ENCODE data around the gene AMPH. TPM values are rescaled to one million over a fixed set of nuclear protein-coding genes. Genes with fewer than 3 reads are reported as not detected.
"Not testable (repeated sequence)": the region's sequence is repeated elsewhere in the genome, so short reads cannot be mapped to it uniquely, and the experiment has no call there.

The AMPH gene
- polyA plus RNA-seq, 3 donors, result 15.1 to 17.4 (median 16.4) TPM

DNA sequence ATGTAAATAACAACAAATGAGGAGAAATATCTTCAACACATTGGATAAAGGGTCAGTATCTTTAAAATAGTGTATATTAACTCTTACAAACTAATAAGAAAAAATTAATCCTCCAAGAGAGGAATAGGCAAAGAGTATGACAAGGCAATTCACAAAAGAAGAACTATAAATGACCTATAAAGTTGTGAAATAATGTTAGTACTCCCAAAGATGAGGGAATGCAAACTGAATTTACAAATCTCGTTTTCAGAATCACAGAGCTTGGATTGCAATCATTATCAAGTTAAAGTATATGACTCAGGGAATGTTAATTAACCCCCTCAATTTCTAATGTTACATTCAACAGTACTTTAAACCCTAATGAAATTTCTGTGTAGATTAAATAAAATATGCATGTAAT is 270.4 kb downstream of the AMPH start:
- DNase-seq (ENCODE audit: low read depth in 3 of 3, low spot score in 2 of 3), result no peak

DNA sequence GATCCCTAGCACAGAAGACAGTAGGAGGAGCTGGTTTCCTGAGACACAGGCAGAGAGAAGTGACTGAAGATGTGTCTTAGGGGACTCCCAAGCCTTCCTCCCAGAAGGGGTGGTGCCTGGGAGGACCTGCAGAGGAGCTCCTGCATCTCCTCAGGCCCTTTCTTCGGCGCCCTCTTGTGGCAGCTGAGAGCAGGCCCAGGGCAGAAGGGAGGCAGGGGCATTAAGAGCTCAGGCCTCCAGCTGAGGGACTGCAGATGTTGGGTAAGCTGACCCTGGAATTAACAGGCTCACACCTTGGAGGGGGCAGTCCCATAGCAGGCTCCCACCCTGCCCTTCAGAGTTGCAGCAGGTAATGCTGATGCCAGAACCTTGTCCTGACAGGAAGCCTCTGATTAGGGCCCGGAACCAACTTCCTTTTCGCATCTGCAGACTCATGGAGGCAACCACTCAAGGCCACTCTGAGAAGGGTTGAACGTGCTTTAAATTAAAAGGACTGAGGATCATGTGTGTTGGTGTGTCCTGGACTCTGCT is 272.0 kb downstream of the AMPH start:
- not testable (repeated sequence) for DNase-seq (ENCODE audit: low read depth in 3 of 3, low spot score in 2 of 3)

DNA sequence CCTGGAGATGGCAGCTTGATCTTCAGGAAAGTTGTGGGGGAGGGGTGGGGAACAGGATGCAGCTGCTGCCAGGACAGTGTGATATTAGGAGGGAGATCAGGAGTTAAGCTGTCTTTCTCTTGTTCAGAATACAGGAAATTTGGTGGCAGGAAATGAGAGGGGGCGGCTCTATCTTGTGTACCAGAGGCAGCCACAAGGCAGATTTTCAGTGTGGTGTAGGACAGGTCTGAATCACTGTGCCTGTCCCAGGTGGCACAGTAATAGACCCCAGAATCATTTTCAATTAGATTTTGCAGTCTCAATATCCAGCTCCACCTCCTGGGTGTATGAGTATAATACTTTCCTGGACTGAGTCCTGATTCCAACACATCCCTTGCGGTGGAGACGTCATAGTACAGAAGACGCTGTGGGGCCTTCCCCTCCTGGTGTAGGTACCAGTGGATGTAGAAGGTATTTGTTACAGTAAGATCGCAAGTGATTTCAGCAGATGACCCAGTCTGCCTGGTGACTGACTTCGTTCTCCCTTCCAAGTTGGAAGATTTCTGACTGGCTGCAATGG is 272.8 kb downstream of the AMPH start:
- DNase-seq (ENCODE audit: low read depth in 3 of 3, low spot score in 2 of 3), result not testable (repeated sequence)

DNA sequence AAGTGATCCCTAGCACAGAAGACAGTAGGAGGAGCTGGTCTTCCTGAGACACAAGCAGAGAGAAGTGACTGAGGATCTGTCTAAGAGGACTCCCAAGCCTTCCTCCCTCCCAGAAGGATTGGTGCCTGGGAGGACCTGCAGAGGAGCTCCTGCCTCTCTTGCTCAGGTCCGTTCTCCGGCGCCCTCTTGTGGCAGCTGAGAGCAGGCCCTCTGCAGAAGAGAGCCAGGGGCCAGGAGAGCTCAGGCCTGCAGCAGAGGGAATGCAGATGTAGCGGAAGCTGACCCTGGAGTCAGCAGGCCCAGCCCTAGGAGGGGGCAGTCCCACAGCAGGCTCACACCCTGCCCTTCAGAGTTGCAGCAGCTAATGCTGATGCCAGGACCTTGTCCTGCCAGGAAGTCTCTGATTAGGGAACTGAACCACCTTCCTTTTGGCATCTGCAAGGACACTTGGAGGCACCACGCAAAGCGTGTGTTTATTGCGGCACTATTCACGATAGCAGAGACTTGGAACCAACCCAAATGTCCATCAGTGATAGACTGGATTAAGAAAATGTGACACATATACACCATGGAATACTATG is 276.8 kb downstream of the AMPH start:
- DNase-seq (ENCODE audit: low read depth in 3 of 3, low spot score in 2 of 3), result not testable (repeated sequence)

DNA sequence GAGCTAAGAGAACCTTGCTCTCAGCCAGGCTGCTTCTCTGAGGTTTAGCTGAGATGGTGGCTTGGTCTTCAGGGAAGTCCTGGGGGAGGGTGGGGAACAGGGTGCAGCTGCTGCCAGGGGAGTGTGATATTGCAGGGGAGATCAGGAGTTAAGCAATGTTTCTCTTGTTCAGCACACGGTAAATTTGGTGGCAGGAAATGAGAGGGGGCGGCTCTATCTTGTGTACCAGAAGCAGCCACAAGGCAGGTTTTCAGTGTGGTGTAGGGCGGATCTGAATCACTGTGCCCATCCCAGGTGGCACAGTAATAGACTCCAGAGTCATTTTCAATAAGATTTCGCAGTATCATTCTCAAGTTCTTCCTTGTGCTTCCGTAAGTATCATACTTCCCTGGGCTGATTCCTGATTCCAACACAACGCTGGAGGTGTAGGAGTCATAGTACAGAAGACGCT is 277.7 kb downstream of the AMPH start:
- DNase-seq (ENCODE audit: low read depth in 3 of 3, low spot score in 2 of 3), result not testable (repeated sequence)

DNA sequence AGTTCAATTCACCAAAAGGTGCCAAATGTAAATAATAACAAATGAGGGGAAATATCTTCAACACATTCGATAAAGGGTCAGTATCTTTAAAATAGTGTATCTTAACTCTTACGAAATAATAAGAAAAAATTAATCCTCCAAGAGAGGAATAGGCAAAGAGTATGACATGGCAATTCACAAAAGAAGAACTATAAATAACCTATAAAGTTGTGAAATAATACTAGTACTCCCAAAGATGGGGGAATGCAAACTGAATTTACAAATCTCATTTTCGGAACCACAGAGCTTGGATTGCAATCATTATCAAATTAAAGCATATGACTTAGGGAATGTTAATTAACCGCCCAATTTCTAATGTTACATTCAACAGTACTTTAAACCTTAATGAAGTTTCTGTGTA is 279.6 kb downstream of the AMPH start:
- DNase-seq (ENCODE audit: low read depth in 3 of 3, low spot score in 2 of 3), result no peak

DNA sequence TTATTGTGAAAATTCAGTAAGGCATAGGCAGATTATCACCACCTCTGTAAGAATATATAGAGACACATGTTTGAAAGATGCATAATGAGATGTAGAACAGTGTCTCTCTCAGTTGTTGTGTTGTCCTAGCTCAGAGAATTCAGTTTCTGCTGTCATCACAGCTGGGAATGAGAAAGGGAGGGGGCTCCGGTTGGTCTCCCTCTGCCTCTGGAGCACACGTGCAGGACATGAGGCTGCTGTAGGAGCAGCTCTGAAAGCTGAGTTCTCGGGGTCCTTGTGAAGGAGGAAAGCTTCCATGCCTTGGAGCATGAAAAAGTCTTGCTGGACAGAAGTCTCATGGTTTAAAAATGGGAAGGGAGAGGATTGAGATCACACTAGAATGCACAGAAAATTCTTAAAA is 280.4 kb downstream of the AMPH start:
- DNase-seq (ENCODE audit: low read depth in 3 of 3, low spot score in 2 of 3), result not testable (repeated sequence)

DNA sequence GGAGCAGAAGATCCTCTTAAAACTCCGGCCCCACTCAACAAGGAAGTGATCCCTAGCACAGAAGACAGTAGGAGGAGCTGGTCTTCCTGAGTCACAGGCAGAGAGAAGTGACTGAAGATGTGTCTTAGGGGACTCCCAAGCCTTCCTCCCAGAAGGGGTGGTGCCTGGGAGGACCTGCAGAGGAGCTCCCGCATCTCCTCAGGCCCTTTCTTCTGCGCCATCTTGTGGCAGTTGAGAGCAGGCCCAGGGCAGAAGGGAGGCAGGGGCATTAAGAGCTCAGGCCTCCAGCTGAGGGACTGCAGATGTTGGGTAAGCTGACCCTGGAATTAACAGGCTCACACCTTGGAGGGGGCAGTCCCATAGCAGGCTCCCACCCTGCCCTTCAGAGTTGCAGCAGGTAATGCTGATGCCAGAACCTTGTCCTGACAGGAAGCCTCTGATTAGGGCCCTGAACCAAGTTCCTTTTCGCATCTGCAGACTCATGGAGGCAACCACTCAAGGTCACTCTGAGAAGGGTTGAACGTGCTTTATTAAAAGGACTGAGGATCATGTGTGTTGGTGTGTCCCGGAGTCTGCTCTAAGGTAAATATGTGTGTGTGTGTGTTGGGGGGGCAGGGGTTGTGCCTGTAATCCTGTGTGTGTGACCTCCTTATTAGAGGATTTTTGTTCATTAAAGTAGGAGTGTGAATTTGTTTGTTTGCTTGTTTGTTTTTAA is 281.1 kb downstream of the AMPH start:
- DNase-seq (ENCODE audit: low read depth in 3 of 3, low spot score in 2 of 3), result not testable (repeated sequence)

DNA sequence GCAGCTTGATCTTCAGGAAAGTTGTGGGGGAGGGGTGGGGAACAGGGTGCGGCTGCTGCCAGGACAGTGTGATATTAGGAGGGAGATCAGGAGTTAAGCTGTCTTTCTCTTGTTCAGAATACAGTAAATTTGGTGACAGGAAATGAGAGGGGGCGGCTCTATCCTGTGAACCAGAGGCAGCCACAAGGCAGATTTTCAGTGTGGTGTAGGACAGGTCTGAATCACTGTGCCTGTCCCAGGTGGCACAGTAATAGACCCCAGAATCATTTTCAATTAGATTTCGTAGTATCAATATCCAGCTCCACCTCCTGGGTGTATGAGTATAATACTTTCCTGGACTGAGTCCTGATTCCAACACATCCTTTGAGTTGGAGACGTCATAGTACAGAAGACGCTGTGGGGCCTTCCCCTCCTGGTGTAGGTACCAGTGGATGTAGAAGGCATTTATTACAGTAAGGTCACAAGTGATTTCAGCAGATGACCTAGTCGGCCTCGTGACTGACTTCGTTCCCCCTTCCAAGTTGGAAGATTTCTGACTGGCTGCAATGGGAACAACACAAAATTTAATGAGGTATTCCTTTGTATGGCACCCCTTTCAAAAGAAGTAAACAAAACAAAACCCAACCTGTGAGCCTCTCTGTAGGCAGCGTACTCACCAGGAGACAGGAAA is 281.9 kb downstream of the AMPH start:
- DNase-seq (ENCODE audit: low read depth in 3 of 3, low spot score in 2 of 3), result not testable (repeated sequence)

DNA sequence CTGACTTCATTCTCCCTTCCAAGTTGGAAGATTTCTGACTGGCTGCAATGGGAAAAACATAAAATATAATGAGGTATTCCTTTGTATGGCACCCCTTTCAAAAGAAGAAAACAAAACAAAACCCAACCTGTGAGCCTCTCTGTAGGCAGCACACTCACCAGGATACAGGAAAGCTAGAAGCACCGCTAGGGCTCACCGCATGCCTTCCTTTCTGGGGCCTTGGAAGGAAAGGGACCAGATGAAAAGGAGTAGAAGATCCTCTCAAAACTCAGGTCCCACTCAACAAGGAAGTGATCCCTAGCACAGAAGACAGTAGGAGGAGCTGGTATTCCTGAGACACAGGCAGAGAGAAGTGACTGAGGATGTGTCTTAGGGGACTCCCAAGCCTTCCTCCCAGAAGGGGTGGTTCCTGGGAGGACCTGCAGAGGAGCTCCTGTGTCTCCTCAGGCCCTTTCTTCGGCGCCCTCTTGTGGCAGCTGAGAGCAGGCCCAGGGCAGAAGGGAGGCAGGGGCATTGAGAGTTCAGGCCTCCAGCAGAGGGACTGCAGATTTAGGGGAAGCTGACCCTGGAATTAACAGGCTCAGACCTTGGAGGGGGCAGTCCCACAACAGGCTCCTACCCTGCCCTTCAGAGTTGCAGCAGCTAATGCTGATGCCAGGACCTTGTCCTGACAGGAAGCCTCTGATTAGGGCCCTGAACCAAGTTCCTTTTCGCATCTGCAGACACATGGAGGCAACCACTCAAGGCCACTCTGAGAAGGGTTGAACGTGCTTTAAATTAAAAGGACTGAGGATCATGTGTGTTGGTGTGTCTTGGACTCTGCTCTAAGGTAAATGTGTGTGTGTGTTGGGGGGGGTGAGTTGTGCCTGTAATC is 285.6 kb downstream of the AMPH start:
- DNase-seq (ENCODE audit: low read depth in 3 of 3, low spot score in 2 of 3), result not testable (repeated sequence)

DNA sequence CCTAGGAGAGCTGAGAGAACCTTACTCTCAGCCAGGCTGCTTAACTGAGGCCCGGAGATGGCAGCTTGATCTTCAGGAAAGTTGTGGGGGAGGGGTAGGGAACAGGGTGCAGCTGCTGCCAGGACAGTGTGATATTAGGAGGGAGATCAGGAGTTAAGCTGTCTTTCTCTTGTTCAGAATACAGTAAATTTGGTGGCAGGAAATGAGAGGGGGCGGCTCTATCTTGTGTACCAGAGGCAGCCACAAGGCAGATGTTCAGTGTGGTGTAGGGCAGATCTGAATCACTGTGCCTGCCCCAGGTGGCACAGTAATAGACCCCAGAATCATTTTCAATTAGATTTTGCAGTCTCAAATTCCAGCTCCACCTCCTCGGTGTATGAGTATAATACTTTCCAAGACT is 286.4 kb downstream of the AMPH start:
- DNase-seq (ENCODE audit: low read depth in 3 of 3, low spot score in 2 of 3), result not testable (repeated sequence)

DNA sequence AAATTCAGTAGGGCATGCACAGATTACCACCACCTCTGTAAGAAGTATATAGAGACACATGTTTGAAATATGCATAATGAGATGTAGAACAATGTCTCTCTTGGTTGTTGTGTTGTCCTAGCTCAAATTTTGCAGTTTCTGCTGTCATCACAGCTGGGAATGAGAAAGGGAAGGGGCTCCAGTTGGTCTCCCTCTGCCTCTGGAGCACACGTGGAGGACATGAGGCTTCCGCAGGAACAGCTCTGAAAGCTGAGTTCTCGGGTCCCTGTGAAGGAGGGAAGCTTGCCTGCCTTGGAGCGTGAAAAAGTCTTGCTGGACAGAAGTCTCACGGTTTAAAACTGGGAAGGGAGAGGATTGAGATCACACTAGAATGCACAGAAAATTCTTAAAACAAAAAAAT is 289.0 kb downstream of the AMPH start:
- not testable (repeated sequence) for DNase-seq (ENCODE audit: low read depth in 3 of 3, low spot score in 2 of 3)

DNA sequence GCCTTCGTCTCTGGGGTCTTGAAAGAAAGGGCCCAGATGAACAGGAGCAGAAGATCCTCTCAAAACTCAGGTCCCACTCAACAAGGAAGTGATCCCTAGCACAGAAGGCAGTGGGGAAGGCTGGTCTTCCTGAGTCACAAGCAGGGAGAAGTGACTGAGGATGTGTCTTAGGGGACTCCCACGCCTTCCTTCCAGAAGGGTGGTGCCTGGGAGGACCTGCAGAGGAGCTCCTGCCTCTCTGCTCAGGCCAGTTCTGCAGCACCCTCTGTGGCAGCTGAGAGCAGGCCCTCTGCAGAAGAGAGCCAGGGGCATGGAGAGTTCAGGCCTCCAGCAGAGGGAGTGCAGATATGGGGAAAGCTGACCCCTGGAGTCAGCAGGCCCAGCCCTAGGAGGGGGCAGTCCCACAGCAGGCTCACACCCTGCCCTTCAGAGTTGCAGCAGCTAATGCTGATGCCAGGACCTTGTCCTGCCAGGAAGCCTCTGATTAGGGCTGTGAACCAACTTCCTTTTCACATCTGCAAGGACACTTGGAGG is 289.9 kb downstream of the AMPH start:
- DNase-seq (ENCODE audit: low read depth in 3 of 3, low spot score in 2 of 3), result not testable (repeated sequence)

DNA sequence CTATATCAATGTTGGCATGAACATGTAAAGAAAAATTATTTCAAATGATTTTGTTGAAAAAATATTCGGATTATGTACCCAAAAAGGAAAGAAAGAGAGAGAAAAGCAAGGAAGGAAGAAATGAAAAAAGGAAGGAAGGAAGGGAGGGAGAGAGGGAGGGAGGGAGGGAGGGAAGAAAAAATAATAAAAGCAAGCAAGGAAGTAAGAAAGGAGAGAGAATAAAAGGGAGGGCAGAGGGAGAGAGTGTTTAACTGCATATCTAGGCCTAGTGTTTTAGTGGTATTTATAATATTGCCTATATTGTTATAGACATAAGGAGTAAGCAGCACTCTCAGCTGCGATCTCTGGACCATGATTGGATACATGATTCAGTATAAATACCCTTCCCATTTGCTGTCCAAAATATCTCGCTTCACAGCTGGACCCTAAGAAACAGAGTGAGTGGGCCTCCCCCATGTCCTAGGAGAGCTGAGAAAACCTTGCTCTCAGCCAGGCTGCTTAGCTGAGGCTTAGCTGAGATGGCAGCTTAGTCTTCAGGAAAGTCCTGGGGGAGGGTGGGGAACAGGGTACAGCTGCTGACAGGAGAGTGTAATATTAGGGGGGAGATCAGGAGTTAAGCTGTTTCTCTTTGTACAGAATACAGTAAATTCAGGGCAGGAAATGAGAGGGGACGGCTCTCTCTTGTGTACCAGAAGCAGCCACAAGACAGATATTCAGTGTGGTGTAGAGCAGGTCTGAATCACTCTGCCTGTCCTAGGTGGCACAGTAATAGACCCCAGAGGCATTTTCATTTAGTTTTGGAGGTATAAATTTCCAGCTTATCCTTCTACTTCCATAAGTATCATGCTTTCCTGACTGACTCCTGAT is 291.0 kb downstream of the AMPH start:
- DNase-seq (ENCODE audit: low read depth in 3 of 3, low spot score in 2 of 3), result no peak

DNA sequence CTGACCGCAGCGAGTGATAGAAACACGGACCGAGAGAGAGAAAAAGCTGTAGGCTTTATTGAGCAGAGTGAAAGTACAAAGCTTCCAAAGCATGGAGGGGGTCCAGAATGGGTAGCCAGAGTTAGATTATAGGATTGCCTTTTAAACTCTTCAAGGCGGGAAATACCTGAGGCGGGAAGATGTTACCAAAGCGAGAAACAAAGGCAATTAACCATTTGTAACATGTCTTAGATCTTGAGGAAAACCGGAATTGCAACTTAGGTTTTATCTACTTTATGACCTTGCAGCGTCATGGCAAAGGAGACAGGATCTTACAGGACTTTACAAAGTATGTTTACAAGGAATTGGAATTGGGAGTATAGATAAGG is 295.0 kb downstream of the AMPH start:
- DNase-seq (ENCODE audit: low read depth in 3 of 3, low spot score in 2 of 3), result not testable (repeated sequence)

DNA sequence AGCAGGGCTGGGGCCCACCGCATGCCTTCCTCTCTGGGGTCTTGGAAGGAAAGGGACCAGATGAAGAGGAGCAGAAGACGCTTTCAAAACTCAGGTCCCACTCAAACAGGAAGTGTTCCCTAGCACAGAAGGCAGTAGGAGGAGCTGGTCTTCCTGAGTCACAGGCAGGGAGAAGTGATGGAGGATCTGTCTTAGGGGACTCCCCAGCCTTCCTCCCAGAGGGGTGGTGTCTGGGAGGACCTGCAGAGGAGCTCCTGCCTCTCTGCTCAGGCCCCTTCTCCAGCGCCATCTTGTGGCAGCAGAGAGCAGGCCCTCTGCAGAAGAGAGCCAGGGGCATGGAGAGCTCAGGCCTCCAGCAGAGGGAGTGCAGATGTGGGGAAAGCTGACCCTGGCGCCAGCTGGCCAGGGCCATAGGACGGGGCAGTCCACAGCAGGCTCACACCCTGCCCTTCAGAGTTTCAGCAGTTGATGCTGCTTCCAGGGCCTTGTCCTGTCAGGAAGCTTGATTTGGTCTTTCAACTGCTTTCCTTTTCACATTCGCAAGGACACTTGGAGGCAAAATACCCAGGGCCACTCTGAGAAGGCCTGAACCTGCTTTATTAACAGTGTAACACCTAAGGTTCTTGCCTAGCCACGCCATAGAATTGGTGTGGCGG is 295.6 kb downstream of the AMPH start:
- peak; percentile 50 to 65 (median 61) for DNase-seq (ENCODE audit: low read depth in 3 of 3, low spot score in 2 of 3)

DNA sequence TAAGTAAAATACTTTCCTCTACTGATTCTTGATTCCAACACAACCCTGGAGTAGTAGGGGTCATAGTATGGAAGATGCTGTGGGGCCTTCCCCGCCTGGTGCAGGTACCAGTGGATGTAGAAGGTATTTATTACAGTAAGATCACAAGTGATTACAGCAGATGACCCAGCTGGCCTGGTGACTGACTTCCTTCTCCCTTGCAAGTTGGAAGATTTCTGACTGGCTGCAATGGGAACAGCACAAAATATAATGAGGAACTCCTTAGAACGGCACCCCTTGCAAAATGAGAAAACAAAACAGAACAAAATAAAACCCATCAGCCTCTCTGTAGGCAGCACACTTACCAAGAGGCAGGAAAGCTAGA is 296.1 kb downstream of the AMPH start:
- DNase-seq (ENCODE audit: low read depth in 3 of 3, low spot score in 2 of 3), result no peak

DNA sequence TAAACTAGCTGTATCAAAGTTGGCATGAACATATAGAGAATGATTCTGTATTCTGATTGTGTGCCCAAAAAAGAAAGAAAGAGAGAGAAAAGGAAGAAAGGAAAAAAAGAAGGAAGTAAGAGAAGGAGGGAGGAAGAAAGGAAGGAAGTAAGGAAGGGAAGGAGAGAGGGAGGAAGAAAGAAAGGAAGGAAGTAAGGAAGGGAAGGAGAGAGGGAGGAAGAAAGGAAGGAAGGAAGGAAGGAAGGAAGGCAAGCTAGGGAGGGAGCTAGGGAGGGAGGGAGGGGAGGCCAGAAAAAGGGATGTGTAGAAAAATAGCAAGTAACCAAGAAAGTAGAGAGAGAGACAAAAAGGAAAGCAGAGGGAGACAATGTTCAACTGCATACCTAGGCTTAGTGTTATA is 297.0 kb downstream of the AMPH start:
- DNase-seq (ENCODE audit: low read depth in 3 of 3, low spot score in 2 of 3), result no peak

Measured in right renal cortex interstitium (tissue), 3 donors.